Endothelial cell of umbilical vein (primary cell): ENCODE results near the gene TYW3. TPM values are rescaled to one million over a fixed set of nuclear protein-coding genes. Genes with fewer than 3 reads are reported as not detected.

Experiments used
- BruUV-seq: library from RNA; stranded (reverse); fragments of 400-500 nt; replicated peaks from 2 replicates; lab custom pipeline; 2021; lab: Mats Ljungman, UMichigan
- CTCF ChIA-PET: fragments of 300-600, 350-600 bp; sonication (Branson Sonifier 250); formaldehyde crosslinking; loops from one replicate; lab custom pipeline; 2021; ENCODE audit warnings: antibody characterized with exemption, inconsistent platforms; lab: Charles Lee
- POLR2A ChIA-PET: fragments of 300-600, 350-600 bp; sonication (Branson Sonifier 250); formaldehyde crosslinking; loops from one replicate; lab custom pipeline; 2021; ENCODE audit warnings: antibody characterized with exemption, inconsistent platforms; lab: Charles Lee
- DNase-seq: peaks from one replicate; pipeline ENCODE4 v3.0.0-alpha.2; 2011; ENCODE audit warnings: low read depth, low spot score
- FAIRE-seq: peaks from 2 replicates; lab custom pipeline; 2011; peaks lifted over from hg19 to GRCh38; lab: Jason Lieb, UNC
- H2AFZ ChIP-seq: 2 replicates; pipeline ENCODE4 v1.6.0; 2012; ENCODE audit warnings: low read depth, low read length, control low read depth, inconsistent platforms
- H3K27ac ChIP-seq: 2 replicates; pipeline ENCODE4 v1.5.1; 2011; ENCODE audit warnings: low read depth, mild to moderate bottlenecking, control low read depth, low read length, moderate library complexity; ENCODE audit not compliant: insufficient read depth
- H3K27me3 ChIP-seq, 2 experiments: 2 replicates each; pipeline versions ENCODE4 v1.6.0 to v1.6.1; 2011; ENCODE audit warnings: low read length in 2 of 2, mixed read lengths in 1 of 2; ENCODE audit not compliant: control insufficient read depth in 2 of 2, insufficient read depth in 2 of 2
- H3K36me3 ChIP-seq, 2 experiments: 2 replicates in 1 of 2; 3 replicates in 1 of 2; pipeline ENCODE4 v1.5.1; 2011; ENCODE audit warnings: low read length in 2 of 2, mild to moderate bottlenecking in 1 of 2, moderate library complexity in 1 of 2; ENCODE audit not compliant: control insufficient read depth in 2 of 2, insufficient read depth in 2 of 2; ENCODE audit errors: extremely low read depth in 1 of 2
- H3K4me1 ChIP-seq: 3 replicates; pipeline ENCODE4 v1.5.1; 2011; ENCODE audit warnings: mild to moderate bottlenecking, low read length; ENCODE audit not compliant: control insufficient read depth, insufficient read depth; ENCODE audit errors: extremely low read depth
- H3K4me2 ChIP-seq: 2 replicates; pipeline ENCODE4 v1.6.1; 2011; ENCODE audit warnings: low read length, control low read depth, mixed read lengths; ENCODE audit not compliant: insufficient read depth
- H3K4me3 ChIP-seq, 3 experiments: fragments of 200-600 bp in 1 of 3; sonication (generic), shearing (Covaris generic) in 1 of 3; replicated peaks in 1 of 3; 2 replicates each; pipeline ENCODE4 v1.5.1; 2011 to 2016; ENCODE audit warnings: control low read depth in 3 of 3, low read length in 3 of 3, mild to moderate bottlenecking in 2 of 3, inconsistent platforms in 1 of 3, low read depth in 1 of 3, moderate library complexity in 1 of 3; ENCODE audit not compliant: insufficient read depth in 1 of 3
- H3K79me2 ChIP-seq: 2 replicates; pipeline ENCODE4 v1.6.0; 2012; ENCODE audit warnings: low read length, inconsistent platforms; ENCODE audit not compliant: control insufficient read depth, insufficient read depth
- H3K9ac ChIP-seq: replicated peaks from 2 replicates; pipeline ENCODE3; 2011; ENCODE audit warnings: low read length, control low read depth; ENCODE audit not compliant: insufficient read depth; ENCODE audit errors: extremely low read depth
- H3K9me1 ChIP-seq: replicated peaks from 3 replicates; pipeline ENCODE4 v1.6.0; 2011; ENCODE audit warnings: mild to moderate bottlenecking, low read length; ENCODE audit not compliant: control insufficient read depth, insufficient read depth; ENCODE audit errors: extremely low read depth
- H3K9me3 ChIP-seq: replicated peaks from 2 replicates; pipeline ENCODE4 v1.5.1; 2012; ENCODE audit warnings: low read length, inconsistent platforms; ENCODE audit not compliant: control insufficient read depth, insufficient read depth
- H4K20me1 ChIP-seq: replicated peaks from 2 replicates; pipeline ENCODE3; 2011; ENCODE audit warnings: mild to moderate bottlenecking, low read length; ENCODE audit not compliant: control insufficient read depth, insufficient read depth; ENCODE audit errors: extremely low read depth
- CTCF ChIP-seq, 2 donors: IDR thresholded peaks; 1 replicate in 1 of 2; 2 replicates in 1 of 2; pipeline ENCODE4 v1.5.1; 2011; ENCODE audit warnings: low read length in 2 of 2, mild to moderate bottlenecking in 2 of 2, moderate library complexity in 2 of 2, control low read depth in 1 of 2, inconsistent platforms in 1 of 2, low read depth in 1 of 2; ENCODE audit not compliant: insufficient read depth in 1 of 2; ENCODE audit errors: extremely low read depth in 1 of 2
- EZH2 ChIP-seq: IDR thresholded peaks from 2 replicates; pipeline ENCODE4 v1.6.1; 2012; ENCODE audit warnings: borderline replicate concordance, low read depth, mild to moderate bottlenecking, moderate library complexity, low read length, inconsistent platforms; ENCODE audit not compliant: severe bottlenecking
- FOS ChIP-seq: IDR thresholded peaks from 2 replicates; pipeline ENCODE4 v1.6.1; 2011; ENCODE audit warnings: mild to moderate bottlenecking, low read length, moderate library complexity, borderline replicate concordance; ENCODE audit not compliant: insufficient read depth
- GATA2 ChIP-seq: IDR thresholded peaks from 2 replicates; pipeline ENCODE4 v1.7.0; 2011; ENCODE audit warnings: low read depth, mild to moderate bottlenecking, moderate library complexity, mixed read lengths, low read length; ENCODE audit not compliant: insufficient read length, insufficient read depth
- JUN ChIP-seq: IDR thresholded peaks from 2 replicates; pipeline ENCODE4 v1.6.1; 2011; ENCODE audit warnings: borderline replicate concordance, low read depth; ENCODE audit not compliant: insufficient read length, insufficient read depth
- MAX ChIP-seq: IDR thresholded peaks from 2 replicates; pipeline ENCODE4 v1.6.1; 2011; ENCODE audit not compliant: insufficient read depth, insufficient read length
- MYC ChIP-seq: IDR thresholded peaks from one replicate; pipeline ENCODE4 v1.6.1; 2011; ENCODE audit warnings: mild to moderate bottlenecking, low read depth, low read length
- POLR2A ChIP-seq: IDR thresholded peaks from 2 replicates; pipeline ENCODE4 v1.6.1; 2012; ENCODE audit warnings: low read depth, mild to moderate bottlenecking, control low read depth, low read length
- POLR2AphosphoS5 ChIP-seq: IDR thresholded peaks from 2 replicates; pipeline ENCODE4 v1.6.1; 2012; ENCODE audit warnings: low read depth, mild to moderate bottlenecking, control low read depth, low read length, moderate library complexity; ENCODE audit not compliant: insufficient read depth
- dilution Hi-C: fragments of 300-500 bp; cut with MboI; formaldehyde crosslinking; loops from one replicate; pipeline ENCODE4 v1.15.0; 2019; ENCODE audit warnings: low sequenced_read_pairs; ENCODE audit not compliant: extremely low pct_ligation_motif_present
- intact Hi-C: fragments of 100-400 bp; cut with micrococcal nuclease; formaldehyde crosslinking; loops from one replicate; pipeline ENCODE4 v1.10.0; 2022
- polyA plus RNA-seq, 4 experiments: library from polyadenylated mRNA; depleted of rRNA in 3 of 4; stranded (reverse) in 3 of 4; unstranded in 1 of 4; fragments of >200 nt; gene quantifications; 2 replicates each; pipeline versions ENCODE4 v1.2.1 to v1.2.3, GENCODE V29; 2011 to 2012; ENCODE audit warnings: missing spikeins in 1 of 4
- total RNA-seq: library from RNA; stranded (reverse); gene quantifications from 2 replicates; pipeline ENCODE4 v1.2.3, GENCODE V29; 2021

TYW3 gene
- total and polyA plus RNA-seq, 2 donors (not counting 3 experiments of a cell fraction or from before 2014, with no cell fraction given), result 8.5 to 22.8 TPM

GRCh38 chr1:74715806-74716205 lies 17.1 kb upstream of the TYW3 start:
- POLR2A ChIA-PET, result no interaction called here
- intact Hi-C loops (no loop called here), dilution Hi-C loops (no loop called here)
- Histone ChIP-seq H3K4me1 (peaks cover 6% of the 10 kb centered on the region), H3K9me3 (no peaks in the 10 kb centered on the region), H3K36me3 (peaks cover 0 to 7% of the 10 kb centered on the region in 2 experiments), H3K79me2 (no peaks in the 10 kb centered on the region), H3K4me2 (no peak overlapping the region), H3K9ac (no peak overlapping the region), H2AFZ (no peak overlapping the region), H4K20me1 (no peaks in the 10 kb centered on the region), H3K27ac (no peak overlapping the region), H3K4me3 (no peak overlapping the region), H3K27me3 (no peaks in the 10 kb centered on the region), H3K9me1 (no peaks in the 10 kb centered on the region)
- CTCF ChIA-PET, result no interaction called here
- TF ChIP-seq MYC (no peak), EZH2 (no peak), CTCF (IDR thresholded peaks at IDR 0.05; ENCODE audit: extremely low read depth in 1 of 2, insufficient read depth in 1 of 2, low read depth in 1 of 2, low read length in 2 of 2) (no peak), POLR2AphosphoS5 (no peak), POLR2A (no peak), JUN (no peak), GATA2 (no peak), MAX (no peak), FOS (no peak)
- BruUV-seq, result no TSS peak
- FAIRE-seq (no peak), DNase-seq (no peak)
